CD4-positive, alpha-beta T cell (primary cell): ENCODE measurements around the gene TBX5. TPM values are rescaled to one million over a fixed set of nuclear protein-coding genes. Genes with fewer than 3 reads are reported as not detected.

Experiments used
- ATAC-seq: fragments of 200-7000 bp; cut with Tn5 transposase; one replicate; pipeline ENCODE4 v1.10.0; 2022; ENCODE audit warnings: mild to moderate bottlenecking; ENCODE audit not compliant: poor library complexity
- CTCF ChIA-PET: fragments of 350-600 bp; sonication (Branson Sonifier 250); formaldehyde crosslinking; loops from one replicate; lab custom pipeline; 2021; ENCODE audit warnings: antibody characterized with exemption, inconsistent platforms; lab: Charles Lee
- POLR2A ChIA-PET: fragments of 350-600 bp; sonication (Branson Sonifier 250); formaldehyde crosslinking; loops from one replicate; lab custom pipeline; 2021; ENCODE audit warnings: antibody characterized with exemption, inconsistent platforms; lab: Charles Lee
- DNase-seq, 14 experiments: peaks; one replicate each; pipeline ENCODE4 v3.0.0-alpha.2; 2013 to 2020; ENCODE audit warnings: mixed read lengths in 2 of 14
- H3K27ac ChIP-seq, 2 donors: one replicate each; pipeline versions ENCODE4 v1.5.1 to v1.7.0; 2013; ENCODE audit warnings: low read length in 2 of 2, low read depth in 1 of 2, mild to moderate bottlenecking in 1 of 2
- H3K27me3 ChIP-seq, 2 experiments: 1 replicate in 1 of 2; 2 replicates in 1 of 2; pipeline versions ENCODE4 v1.6.1 to v1.7.0; 2013; ENCODE audit warnings: low read length in 2 of 2, control low read depth in 1 of 2, mild to moderate bottlenecking in 1 of 2, moderate library complexity in 1 of 2; ENCODE audit not compliant: insufficient read depth in 2 of 2, control insufficient read depth in 1 of 2
- H3K36me3 ChIP-seq: one replicate; pipeline ENCODE4 v1.6.1; 2013; ENCODE audit warnings: low read length, control low read depth; ENCODE audit not compliant: insufficient read depth
- H3K4me1 ChIP-seq: one replicate; pipeline ENCODE4 v1.6.1; 2013; ENCODE audit warnings: low read length, control low read depth; ENCODE audit not compliant: insufficient read depth
- H3K4me3 ChIP-seq: one replicate; pipeline ENCODE4 v1.5.1; 2013; ENCODE audit warnings: mild to moderate bottlenecking, low read length, moderate library complexity
- H3K9me3 ChIP-seq, 2 experiments: 1 replicate in 1 of 2; 2 replicates in 1 of 2; pipeline versions ENCODE4 v1.6.1 to v1.7.0; 2013; ENCODE audit warnings: low read length in 2 of 2, mild to moderate bottlenecking in 2 of 2, control low read depth in 1 of 2, moderate library complexity in 1 of 2; ENCODE audit not compliant: control insufficient read depth in 1 of 2, insufficient read depth in 1 of 2
- H3K27ac Mint-ChIP-seq: one replicate; pipeline ENCODE4 v1.8.0; 2020; ENCODE audit warnings: mixed read lengths
- H3K27me3 Mint-ChIP-seq: one replicate; pipeline ENCODE4 v1.8.0; 2021; ENCODE audit warnings: mixed read lengths
- H3K36me3 Mint-ChIP-seq: one replicate; pipeline ENCODE4 v1.8.0; 2021; ENCODE audit warnings: low read depth, mixed read lengths
- H3K4me1 Mint-ChIP-seq: one replicate; pipeline ENCODE4 v1.8.0; 2021; ENCODE audit warnings: low read depth, mixed read lengths
- H3K4me3 Mint-ChIP-seq: one replicate; pipeline ENCODE4 v1.8.0; 2020; ENCODE audit warnings: mild to moderate bottlenecking, mixed read lengths
- H3K9me3 Mint-ChIP-seq: one replicate; pipeline ENCODE4 v1.8.0; 2020; ENCODE audit warnings: mixed read lengths
- intact Hi-C, 2 experiments: fragments of 100-400 bp; cut with DNase I in 1 of 2; cut with micrococcal nuclease in 1 of 2; formaldehyde crosslinking; loops; one replicate each; pipeline versions ENCODE4 v1.15.1 to v1.9.0; 2023 to 2025; cut with DNase I, micrococcal nuclease
- total RNA-seq, 174 experiments: library from RNA in 2 of 174; stranded (reverse) in 2 of 174; gene quantifications; one replicate each; pipeline ENCODE4 v1.2.3 and lab custom pipeline; 2021 to 2026
- TF ChIP-seq, protein P1 (sequence below): fragments of 200-600 bp; IDR thresholded peaks from one replicate; pipeline ENCODE4 v1.8.0; 2022; ENCODE audit warnings: antibody characterized with exemption, mild to moderate bottlenecking

TBX5 gene
- total RNA-seq, 2 experiments from 2014 or later, result not detected

DNA sequence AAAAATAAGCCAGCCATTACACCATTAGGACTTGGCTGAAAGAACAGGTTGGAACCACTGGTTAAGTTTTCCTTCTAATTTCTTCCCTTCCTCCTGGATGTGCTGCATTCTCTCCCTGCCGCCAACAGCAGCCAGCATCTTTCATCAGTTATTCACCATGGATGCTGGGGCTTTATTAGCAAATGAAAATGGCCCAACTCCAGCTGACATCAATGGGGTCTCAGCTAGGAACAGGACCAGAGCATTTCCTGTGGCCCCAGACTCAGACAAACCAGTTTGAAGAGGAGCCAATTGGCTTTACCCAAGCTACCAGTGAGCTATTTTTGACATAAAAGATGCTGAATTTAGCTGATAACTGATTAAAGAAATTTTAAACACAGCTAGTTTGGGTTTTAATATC, 26.0 kb upstream of the TBX5 start:
- no peaks in the 10 kb centered on the region for H3K36me3 Mint-ChIP-seq
- H3K9me3 ChIP-seq, result no peaks in the 10 kb centered on the region
- peaks cover 0 to 3% of the 10 kb centered on the region in 2 experiments for H3K27me3 ChIP-seq
- no peak overlapping the region for H3K4me3 Mint-ChIP-seq
- H3K4me1 Mint-ChIP-seq, result no peaks in the 10 kb centered on the region
- peaks cover 39% of the 10 kb centered on the region for H3K27me3 Mint-ChIP-seq
- H3K27ac Mint-ChIP-seq, result no peak overlapping the region
- H3K9me3 Mint-ChIP-seq, result no peaks in the 10 kb centered on the region
- TF ChIP-seq, protein P1, sequence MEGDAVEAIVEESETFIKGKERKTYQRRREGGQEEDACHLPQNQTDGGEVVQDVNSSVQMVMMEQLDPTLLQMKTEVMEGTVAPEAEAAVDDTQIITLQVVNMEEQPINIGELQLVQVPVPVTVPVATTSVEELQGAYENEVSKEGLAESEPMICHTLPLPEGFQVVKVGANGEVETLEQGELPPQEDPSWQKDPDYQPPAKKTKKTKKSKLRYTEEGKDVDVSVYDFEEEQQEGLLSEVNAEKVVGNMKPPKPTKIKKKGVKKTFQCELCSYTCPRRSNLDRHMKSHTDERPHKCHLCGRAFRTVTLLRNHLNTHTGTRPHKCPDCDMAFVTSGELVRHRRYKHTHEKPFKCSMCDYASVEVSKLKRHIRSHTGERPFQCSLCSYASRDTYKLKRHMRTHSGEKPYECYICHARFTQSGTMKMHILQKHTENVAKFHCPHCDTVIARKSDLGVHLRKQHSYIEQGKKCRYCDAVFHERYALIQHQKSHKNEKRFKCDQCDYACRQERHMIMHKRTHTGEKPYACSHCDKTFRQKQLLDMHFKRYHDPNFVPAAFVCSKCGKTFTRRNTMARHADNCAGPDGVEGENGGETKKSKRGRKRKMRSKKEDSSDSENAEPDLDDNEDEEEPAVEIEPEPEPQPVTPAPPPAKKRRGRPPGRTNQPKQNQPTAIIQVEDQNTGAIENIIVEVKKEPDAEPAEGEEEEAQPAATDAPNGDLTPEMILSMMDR, result no peak
- no peaks in the 10 kb centered on the region for H3K36me3 ChIP-seq
- ChIA-PET POLR2A (no interaction called here), CTCF (no interaction called here)
- intact Hi-C loops, result no loop called here
- ATAC-seq (no peak), DNase-seq (no peak)
- H3K27ac ChIP-seq, result no peak overlapping the region
- H3K4me1 ChIP-seq, result no peaks in the 10 kb centered on the region
- H3K4me3 ChIP-seq, result no peak overlapping the region

DNA sequence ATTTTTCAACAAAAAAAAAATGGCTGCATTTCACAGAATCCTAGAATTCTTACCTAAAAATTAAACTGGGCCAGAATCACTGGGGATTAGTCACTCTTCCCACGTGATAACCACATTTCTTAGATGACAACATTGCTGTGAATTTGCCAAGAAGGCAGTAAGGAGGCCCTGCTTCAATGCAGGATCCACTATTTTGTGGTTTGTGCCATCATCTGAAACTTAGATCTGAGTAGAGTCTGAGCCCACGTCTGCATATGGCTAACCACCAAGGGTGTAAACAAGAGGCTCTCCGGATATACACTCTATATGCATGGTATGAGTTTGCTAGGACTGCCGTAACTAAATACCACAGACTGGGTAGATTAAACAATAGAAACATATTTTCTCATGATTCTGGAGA, 24.4 kb upstream of the TBX5 start:
- intact Hi-C loops, result no loop called here
- ATAC-seq, result no peak

DNA sequence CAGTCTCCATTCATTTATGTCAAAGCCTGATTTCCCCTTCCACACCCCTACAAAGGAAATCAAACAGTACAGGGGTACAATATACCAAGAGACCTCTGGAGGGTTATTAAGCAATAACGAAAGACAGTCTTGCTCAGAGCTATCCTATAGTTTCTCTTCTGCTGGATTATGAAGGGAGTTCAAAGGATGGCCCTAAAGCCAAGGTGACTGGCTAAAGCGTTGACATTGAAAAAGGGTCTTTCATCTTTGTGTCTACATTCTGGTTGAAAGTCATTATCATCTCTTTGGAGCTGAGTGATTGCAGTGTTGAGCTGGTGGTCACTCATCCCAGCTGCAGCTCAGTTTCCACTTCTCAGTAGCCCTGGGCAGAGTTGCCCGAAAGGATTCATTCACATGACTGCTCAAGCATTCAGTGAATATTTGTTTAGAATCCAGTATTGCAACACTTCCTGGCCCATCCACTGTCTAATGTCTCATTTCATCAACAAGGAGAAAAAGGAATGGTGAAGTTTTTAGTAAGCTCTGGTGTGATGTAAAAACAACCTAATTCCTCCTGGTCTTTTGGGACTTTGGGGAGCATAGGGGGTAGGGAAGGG, 19.2 kb upstream of the TBX5 start:
- Histone ChIP-seq H3K4me1 (no peaks in the 10 kb centered on the region), H3K9me3 (peaks cover 0 to 4% of the 10 kb centered on the region in 2 experiments), H3K27me3 (no peaks in the 10 kb centered on the region), H3K36me3 (no peaks in the 10 kb centered on the region), H3K27ac (no peak overlapping the region), H3K4me3 (no peak overlapping the region)
- POLR2A ChIA-PET, result no interaction called here
- Mint-ChIP-seq H3K27ac (no peak overlapping the region), H3K27me3 (peaks cover 30% of the 10 kb centered on the region), H3K4me3 (no peak overlapping the region), H3K4me1 (no peaks in the 10 kb centered on the region), H3K9me3 (no peaks in the 10 kb centered on the region), H3K36me3 (no peaks in the 10 kb centered on the region)
- CTCF ChIA-PET, result no interaction called here
- DNase-seq (no peak), ATAC-seq (no peak)
- intact Hi-C loops, result no loop called here
- TF ChIP-seq, protein P1, result no peak

More for the DNA sequence above, 24.4 kb upstream of the TBX5 start:
- Mint-ChIP-seq H3K36me3 (no peaks in the 10 kb centered on the region), H3K27me3 (peaks cover 28% of the 10 kb centered on the region), H3K27ac (no peak overlapping the region), H3K4me3 (no peak overlapping the region), H3K4me1 (no peaks in the 10 kb centered on the region), H3K9me3 (no peaks in the 10 kb centered on the region)
- TF ChIP-seq, protein P1, result no peak
- Histone ChIP-seq H3K9me3 (no peaks in the 10 kb centered on the region), H3K27me3 (no peaks in the 10 kb centered on the region), H3K36me3 (no peaks in the 10 kb centered on the region), H3K4me1 (no peaks in the 10 kb centered on the region), H3K27ac (no peak overlapping the region), H3K4me3 (no peak overlapping the region)
- ChIA-PET POLR2A (no interaction called here), CTCF (no interaction called here)
- DNase-seq, result no peak
